Activated CD8-positive, alpha-beta memory T cell treated with anti-CD3 and anti-CD28 coated beads for 48 hours (primary cell): ENCODE results near the gene B3GNT4.
"Not testable (repeated sequence)": the region's sequence is repeated elsewhere in the genome, so short reads cannot be mapped to it uniquely, and the experiment has no call there.

Experiments used
- DNase-seq, 3 experiments: peaks; one replicate each; pipeline ENCODE4 v3.0.0-alpha.2; 2020; ENCODE audit warnings: low read depth in 2 of 3, low spot score in 2 of 3

The B3GNT4 gene

DNA sequence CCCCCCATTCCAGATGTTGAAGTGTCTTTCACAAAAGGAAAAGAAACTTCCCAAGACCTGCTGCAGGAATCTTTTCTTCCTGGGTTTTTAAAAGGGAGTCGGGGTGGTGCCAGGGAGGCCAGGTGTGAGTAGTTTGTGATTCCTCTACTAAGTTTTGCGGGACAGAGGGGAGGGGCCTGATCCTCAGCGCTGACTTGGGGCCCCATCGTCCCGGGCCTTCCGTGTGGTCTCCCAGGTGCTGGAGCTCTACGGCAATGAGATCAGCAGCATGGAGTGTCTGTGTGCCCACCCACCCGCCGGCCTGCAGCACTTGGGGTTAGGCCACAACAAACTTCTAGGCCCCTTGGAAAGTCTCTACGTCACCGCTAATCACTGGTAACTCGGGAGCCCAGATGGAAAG is 16.0 kb upstream of the B3GNT4 start:
- DNase-seq = no peak

- no peak for DNase-seq
Measured at GRCh38 chr12:122189626-122190475, 13.7 kb upstream of the B3GNT4 start.

DNA sequence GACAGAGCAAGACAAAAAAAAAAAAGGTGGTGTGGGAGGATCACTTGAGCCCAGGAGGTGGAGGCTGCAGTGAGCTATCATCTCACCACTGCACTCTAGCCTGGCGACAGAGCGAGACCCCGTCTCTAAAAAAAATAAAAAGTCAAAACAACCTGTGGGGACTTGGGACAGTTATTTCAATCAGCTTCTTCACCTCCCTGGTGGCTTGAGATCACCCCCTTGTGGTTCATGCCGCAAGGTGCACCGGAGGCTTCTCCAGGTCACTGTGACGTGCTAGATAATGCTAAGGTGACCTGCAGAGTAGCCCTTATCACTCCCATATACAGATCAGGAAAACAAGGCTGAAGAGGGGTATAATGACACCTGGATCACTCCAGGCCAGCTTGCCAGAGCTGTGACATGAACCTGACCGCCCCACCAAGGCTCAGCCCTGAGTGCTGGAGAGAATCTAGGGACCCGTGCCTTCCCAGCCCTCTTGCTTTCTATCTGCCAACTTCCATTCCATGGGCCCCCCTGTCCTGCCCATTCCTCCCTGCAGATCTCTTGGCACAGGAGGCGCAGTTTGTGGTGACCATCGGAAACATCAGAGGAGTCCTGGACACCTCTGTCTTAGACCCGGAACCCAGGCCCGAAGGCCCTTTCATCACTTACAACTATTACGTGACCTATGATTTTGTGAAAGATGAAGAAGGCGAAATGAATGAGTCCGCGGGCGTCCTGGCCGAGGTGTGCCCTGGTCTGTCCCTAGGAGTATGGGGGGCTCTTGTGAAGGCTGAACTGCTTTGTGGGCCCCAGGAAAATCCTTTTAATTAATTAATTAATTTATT is 12.5 kb upstream of the B3GNT4 start:
- DNase-seq = peak in 1 of 3 experiments; percentile 48

DNA sequence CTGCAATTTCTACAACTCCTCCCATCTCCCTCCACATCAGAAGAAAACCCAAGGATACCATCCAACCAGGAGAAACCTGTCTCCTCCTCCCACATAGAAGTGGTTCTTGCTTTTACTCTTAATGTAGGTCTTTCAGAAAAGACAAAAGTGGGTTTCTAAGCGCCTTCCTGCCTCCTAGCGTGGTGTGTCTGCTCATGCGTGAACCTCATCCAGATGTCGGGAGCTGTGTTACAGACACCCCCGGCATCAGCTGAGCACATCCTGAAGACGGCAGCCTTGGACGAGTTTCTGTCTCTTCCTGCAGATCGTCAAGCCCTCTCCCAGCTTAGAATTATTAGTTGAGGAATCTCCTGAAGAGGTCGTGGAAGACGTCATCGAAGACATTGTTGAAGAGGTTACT is 11.1 kb upstream of the B3GNT4 start:
- DNase-seq = no peak

- no peak for DNase-seq
Measured at GRCh38 chr12:122194804-122195203, 8.7 kb upstream of the B3GNT4 start.

DNA sequence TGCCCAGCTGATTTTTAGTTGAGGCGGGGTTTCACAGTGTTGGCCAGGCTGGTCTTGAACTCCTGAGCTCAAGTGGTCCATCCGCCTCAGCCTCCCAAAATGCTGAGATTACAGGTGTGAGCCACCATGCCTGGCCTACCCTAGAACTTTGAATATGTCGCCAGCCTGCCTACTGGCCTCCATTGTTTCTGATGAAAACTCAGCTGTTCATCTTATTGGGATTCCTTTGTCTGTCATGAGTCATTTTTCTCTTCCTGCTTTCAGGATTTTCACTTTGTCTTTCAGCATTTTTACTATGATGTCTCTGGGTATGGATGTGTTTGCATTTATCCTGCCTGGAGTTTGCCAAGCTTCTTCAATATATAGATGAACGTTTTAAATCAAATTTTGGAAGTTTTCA is 8.1 kb upstream of the B3GNT4 start:
- no peak for DNase-seq

GRCh38 chr12:122197612-122197966 is 5.9 kb upstream of the B3GNT4 start:
- DNase-seq = no peak

GRCh38 chr12:122199484-122200355 is 3.8 kb upstream of the B3GNT4 start:
- DNase-seq = no peak

GRCh38 chr12:122200541-122201175 is 2.9 kb upstream of the B3GNT4 start:
- DNase-seq = no peak

DNA sequence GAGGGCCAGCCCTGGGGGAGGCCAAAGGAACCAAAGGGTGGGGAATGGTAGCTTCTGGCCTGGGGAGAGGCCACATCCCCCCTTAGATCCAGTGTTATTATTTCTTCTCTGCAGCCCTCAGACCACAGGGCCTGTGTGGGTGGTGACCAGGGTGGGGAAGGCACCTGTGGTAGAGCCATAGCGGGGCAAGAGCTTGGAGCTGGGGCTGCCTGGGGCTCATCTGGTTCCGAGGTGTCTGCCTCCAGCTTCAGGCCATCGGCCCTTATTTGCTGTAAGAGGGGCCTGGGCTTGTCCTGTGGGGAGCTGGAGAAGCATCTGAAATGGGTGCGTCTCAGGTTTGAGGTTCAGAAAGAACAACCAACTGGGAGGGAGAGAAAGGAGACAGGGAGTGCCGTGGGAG is 2.1 kb upstream of the B3GNT4 start:
- DNase-seq = no peak

GRCh38 chr12:122202017-122202416 is 1.5 kb upstream of the B3GNT4 start:
- DNase-seq = no peak

GRCh38 chr12:122202811-122203210 is 698 bp upstream of the B3GNT4 start:
- DNase-seq = not testable (repeated sequence)

DNA sequence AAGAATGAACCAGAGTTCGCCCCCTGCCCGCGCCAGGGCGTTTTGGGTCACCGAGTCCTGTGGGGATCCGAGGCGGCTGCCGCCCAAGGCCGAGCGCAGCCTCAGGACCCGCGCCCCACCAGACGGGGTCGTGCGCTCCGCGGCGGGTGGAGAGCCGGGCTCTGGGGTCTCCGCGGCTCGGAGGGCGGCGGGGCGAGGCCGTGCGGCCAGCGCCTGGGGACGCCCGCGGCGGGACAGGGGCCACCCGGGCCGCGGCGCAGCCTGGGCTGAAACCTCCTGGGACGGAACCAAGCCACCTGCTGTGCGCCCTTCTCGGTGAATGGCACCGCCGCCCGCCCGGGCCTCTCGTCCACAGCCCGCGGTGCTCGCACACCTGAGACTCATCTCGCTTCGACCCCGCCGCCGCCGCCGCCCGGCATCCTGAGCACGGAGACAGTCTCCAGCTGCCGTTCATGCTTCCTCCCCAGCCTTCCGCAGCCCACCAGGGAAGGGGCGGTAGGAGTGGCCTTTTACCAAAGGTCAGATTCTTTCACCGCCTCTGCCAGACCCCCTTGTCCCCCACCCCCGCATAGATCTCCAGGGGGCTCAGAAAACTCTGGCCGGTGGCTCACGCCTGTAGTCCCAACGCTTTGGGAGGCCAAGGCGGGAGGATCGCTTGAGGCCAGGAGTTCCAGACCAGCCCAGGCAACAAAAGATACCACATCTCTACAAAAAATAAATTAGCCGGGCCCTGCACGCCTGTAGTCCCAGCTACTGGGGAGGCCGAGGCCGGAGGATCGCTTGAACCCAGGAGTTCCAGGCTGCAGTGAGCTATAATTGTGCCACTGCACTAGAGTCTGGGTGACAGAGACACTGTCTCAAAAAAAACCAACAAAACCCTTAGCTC is 901 bp downstream of the B3GNT4 start:
- no peak for DNase-seq

- DNase-seq = no peak
Measured at GRCh38 chr12:122205053-122205925, 1.8 kb downstream of the B3GNT4 start.

GRCh38 chr12:122206111-122206881 is 2.8 kb downstream of the B3GNT4 start:
- DNase-seq = no peak

DNA sequence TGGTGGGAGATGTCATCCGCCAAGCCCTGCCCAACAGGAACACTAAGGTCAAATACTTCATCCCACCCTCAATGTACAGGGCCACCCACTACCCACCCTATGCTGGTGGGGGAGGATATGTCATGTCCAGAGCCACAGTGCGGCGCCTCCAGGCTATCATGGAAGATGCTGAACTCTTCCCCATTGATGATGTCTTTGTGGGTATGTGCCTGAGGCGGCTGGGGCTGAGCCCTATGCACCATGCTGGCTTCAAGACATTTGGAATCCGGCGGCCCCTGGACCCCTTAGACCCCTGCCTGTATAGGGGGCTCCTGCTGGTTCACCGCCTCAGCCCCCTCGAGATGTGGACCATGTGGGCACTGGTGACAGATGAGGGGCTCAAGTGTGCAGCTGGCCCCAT is 3.5 kb downstream of the B3GNT4 start:
- DNase-seq = no peak

- DNase-seq = no peak
Measured at GRCh38 chr12:122207391-122207790, 3.9 kb downstream of the B3GNT4 start.
